Measurements from ENCODE around the gene DNAH7. TPM values are rescaled to one million over a fixed set of nuclear protein-coding genes. Genes with fewer than 3 reads are reported as not detected.

Gene DNAH7
- total and polyA plus RNA-seq, 2 donors from 2014 or later = 3.8 to 15.7 TPM

GRCh38 chr2:196113061-196113974, 44.7 kb upstream of the DNAH7 start:
- H3K27ac ChIP-seq (ENCODE audit: low read depth in 2 of 2, low read length in 2 of 2) = peak overlapping the region; percentile 19 to 63

DNA sequence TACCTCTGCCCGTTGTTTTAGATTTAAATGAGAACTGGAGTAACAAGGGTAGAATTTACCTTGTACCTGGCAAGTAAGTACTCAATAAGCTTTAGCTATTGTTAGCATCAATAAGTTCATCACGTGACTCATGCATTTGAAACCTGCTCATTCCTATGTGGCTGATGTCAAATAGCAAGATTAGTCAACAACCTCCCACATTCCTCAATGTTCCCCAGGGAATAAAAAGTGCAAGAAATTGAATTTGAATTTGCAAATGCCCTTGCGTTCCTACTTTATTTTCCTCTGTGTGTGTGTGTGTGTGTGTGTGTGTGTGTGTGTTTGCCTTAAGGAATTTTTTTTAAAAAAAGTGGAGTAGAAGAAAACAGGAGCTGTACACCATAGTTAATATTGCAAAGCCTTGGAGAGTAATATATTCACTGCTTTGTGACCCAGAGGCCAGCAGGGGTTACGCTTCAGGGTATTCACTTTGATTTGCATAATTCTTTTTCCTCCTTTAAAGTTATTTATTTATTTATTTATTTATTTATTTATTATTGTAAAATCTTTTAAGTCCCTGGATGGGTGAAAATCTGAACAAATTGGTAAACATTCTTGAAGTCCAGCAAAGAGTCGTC, 43.9 kb upstream of the DNAH7 start:
- FAIRE-seq (peak; percentile 23), DNase-seq (peak in 4 of 5 donors; percentile 49 to 75 (median 64))
- H3K9ac ChIP-seq (ENCODE audit: low read length in 3 of 3) = no peak overlapping the region
- peak overlapping the region in 1 of 2 donors; percentile 63 for H3K27ac ChIP-seq (ENCODE audit: low read depth in 2 of 2, low read length in 2 of 2)
- no peaks in the 10 kb centered on the region for H3K9me3 ChIP-seq (ENCODE audit: control insufficient read depth in 2 of 3, insufficient read depth in 1 of 3, low read length in 3 of 3)
- TF ChIP-seq CTCF (IDR thresholded peaks at IDR 0.05; ENCODE audit: borderline replicate concordance, extremely low read depth, insufficient read depth) = no peak
- no peak overlapping the region for H3K4me3 ChIP-seq (ENCODE audit: low read length in 3 of 3)
- intact Hi-C loops (cut with DNase I) = no loop called here
- no peaks in the 10 kb centered on the region for H3K36me3 ChIP-seq (ENCODE audit: control insufficient read depth in 2 of 3, insufficient read depth in 3 of 3, low read length in 3 of 3)
- H3K4me1 ChIP-seq (ENCODE audit: control insufficient read depth in 2 of 3, insufficient read depth in 2 of 3, low read depth in 1 of 3, low read length in 3 of 3) = peaks cover 5 to 6% (median 5%) of the 10 kb centered on the region in 3 donors
- no peaks in the 10 kb centered on the region for H3K27me3 ChIP-seq (ENCODE audit: control insufficient read depth, insufficient read depth, low read length)

More at GRCh38 chr2:196113061-196113974, 44.7 kb upstream of the DNAH7 start:
- TF ChIP-seq CTCF (IDR thresholded peaks at IDR 0.05; ENCODE audit: borderline replicate concordance, extremely low read depth, insufficient read depth) = no peak
- peak overlapping the region in 2 of 3 donors; percentile 19 to 30 for H3K4me3 ChIP-seq (ENCODE audit: low read length in 3 of 3)
- no peaks in the 10 kb centered on the region for H3K36me3 ChIP-seq (ENCODE audit: control insufficient read depth in 2 of 3, insufficient read depth in 3 of 3, low read length in 3 of 3)
- peaks cover 5 to 6% (median 5%) of the 10 kb centered on the region in 3 donors for H3K4me1 ChIP-seq (ENCODE audit: control insufficient read depth in 2 of 3, insufficient read depth in 2 of 3, low read depth in 1 of 3, low read length in 3 of 3)
- peak; percentile 33 for FAIRE-seq
- no peak overlapping the region for H3K9ac ChIP-seq (ENCODE audit: low read length in 3 of 3)
- peak in 2 of 5 donors; percentile 44 to 55 for DNase-seq
- H3K9me3 ChIP-seq (ENCODE audit: control insufficient read depth in 2 of 3, insufficient read depth in 1 of 3, low read length in 3 of 3) = no peaks in the 10 kb centered on the region
- no peaks in the 10 kb centered on the region for H3K27me3 ChIP-seq (ENCODE audit: control insufficient read depth, insufficient read depth, low read length)
- intact Hi-C loops (cut with DNase I) = no loop called here

- TF ChIP-seq CTCF (IDR thresholded peaks at IDR 0.05; ENCODE audit: borderline replicate concordance, extremely low read depth, insufficient read depth) = no peak
- H3K9ac ChIP-seq (ENCODE audit: low read length in 3 of 3) = no peak overlapping the region
- intact Hi-C loops (cut with DNase I) = no loop called here
These were observed 40.0 kb upstream of the DNAH7 start for GRCh38 chr2:196108604-196109003.

More at GRCh38 chr2:196108604-196109003, 40.0 kb upstream of the DNAH7 start:
- Histone ChIP-seq H3K4me3 (ENCODE audit: low read length in 3 of 3) (no peak overlapping the region), H3K36me3 (ENCODE audit: control insufficient read depth in 2 of 3, insufficient read depth in 3 of 3, low read length in 3 of 3) (no peaks in the 10 kb centered on the region), H3K9me3 (ENCODE audit: control insufficient read depth in 2 of 3, insufficient read depth in 1 of 3, low read length in 3 of 3) (no peaks in the 10 kb centered on the region), H3K27me3 (ENCODE audit: control insufficient read depth, insufficient read depth, low read length) (no peaks in the 10 kb centered on the region), H3K4me1 (ENCODE audit: control insufficient read depth in 2 of 3, insufficient read depth in 2 of 3, low read depth in 1 of 3, low read length in 3 of 3) (peaks cover 3 to 5% (median 5%) of the 10 kb centered on the region in 3 donors), H3K27ac (ENCODE audit: low read depth in 2 of 2, low read length in 2 of 2) (no peak overlapping the region)
- FAIRE-seq (no peak), DNase-seq (no peak)

All from kidney (tissue), 14 donors.